ENCODE data around the gene EHMT2.
"Not testable (repeated sequence)": the region's sequence is repeated elsewhere in the genome, so short reads cannot be mapped to it uniquely, and the experiment has no call there.

EHMT2 gene

DNA sequence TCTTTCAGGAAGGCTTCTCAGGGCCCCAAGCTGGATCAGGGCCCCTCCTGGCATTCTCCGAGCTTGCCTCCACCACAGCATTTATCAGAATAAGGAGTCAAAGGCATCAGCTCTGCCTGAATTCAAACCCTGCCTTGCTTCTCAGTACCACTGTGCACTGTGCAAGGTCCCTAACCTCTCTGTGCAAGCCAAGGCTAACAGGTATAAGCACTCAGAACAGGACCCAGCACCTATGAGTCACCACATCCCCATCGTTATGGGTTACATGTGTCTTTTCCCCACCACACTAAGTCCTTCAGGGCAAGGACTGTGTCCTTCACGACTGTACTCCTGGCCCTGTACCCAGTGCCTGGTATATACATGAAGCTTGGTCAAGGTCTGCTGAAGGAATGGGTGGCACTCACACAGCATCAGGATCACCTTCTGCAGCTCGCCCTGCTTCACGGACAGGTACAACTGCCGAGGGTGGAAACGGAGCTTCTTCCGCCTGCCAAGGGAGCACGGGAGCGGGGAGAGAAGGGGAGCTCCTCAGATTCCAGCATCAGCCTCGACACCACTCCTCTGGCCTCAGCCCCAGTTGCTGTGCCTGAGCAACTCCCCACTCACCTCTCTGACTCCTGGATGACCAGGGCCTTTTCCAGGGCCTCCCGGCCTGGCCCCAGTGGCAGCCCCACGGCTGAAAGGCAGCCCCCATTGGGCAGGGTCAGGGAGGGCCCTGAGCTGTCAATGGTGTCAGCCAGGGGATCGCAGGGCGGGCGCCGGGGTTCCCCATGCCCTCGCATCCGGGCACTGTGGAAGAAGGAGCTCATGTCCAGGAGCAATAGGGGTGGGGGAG lies 10.1 kb downstream of the EHMT2 start:
- DNase-seq, result no peak

DNA sequence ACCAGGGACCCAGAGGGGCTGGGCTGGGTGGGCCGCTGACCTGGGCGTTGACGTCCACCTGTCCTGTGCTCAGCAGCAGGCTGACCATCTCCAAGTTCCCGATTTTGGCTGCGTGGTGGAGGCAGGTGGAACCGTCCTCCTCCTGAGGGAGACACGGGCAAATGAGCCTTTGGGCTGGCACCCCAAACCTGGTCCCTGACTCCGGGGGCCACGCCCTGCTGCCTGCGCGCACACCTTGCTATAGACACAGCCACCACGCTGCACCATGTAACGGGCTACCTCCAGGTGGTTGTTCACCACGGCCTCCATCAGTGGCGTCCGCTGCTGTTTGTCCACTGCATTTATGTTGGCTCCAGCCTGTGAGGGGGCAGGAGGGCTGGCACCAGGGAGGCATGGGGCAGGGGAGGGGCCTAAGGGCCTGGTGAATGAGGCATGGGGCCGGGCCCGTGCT lies 10.9 kb downstream of the EHMT2 start:
- no peak for DNase-seq

- DNase-seq, result no peak
Measured at GRCh38 chr6:31884528-31885035, 12.9 kb downstream of the EHMT2 start.

DNA sequence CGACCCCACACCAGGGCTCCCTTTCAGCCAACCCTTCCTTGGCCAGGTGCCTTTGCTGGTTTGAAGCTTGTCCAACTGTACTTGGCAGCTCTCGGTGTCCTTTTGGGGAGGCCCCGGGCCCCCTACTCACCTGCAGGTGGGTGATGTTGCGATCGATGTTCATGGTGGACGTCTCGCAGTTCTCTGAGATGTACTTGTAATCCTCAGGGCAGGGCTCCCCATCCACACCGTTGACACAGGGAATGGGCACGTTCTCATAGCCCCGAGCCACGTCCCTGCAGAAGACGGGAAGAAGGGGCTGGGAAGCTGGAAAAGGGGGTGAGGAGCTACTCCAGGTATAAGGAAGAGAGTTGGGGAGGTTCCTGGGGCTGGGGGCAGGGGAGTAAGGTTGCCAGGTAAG lies 13.8 kb downstream of the EHMT2 start:
- no peak for DNase-seq

DNA sequence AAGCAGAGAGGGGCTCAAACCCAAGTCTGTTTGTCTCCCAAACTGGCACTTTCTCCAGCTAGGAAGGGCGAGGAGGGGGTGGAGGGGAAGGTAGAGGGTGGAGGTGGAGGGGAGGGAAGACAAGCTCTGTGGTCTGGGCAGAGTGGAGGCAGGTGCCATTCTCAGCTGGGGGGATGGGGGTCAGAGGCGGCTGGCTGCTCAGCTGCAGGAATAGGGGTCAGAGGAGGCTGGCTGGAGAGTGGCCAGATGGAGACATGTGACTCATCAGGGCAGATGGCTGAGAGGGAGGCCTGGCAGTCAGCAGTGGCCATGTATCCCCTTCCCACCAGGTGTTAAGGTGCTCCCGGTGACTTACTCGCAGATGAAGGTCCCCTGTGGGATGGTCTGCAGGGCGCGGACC lies 15.2 kb downstream of the EHMT2 start:
- no peak for DNase-seq

- DNase-seq, result no peak
Measured at GRCh38 chr6:31881136-31881859, 16.2 kb downstream of the EHMT2 start.

DNA sequence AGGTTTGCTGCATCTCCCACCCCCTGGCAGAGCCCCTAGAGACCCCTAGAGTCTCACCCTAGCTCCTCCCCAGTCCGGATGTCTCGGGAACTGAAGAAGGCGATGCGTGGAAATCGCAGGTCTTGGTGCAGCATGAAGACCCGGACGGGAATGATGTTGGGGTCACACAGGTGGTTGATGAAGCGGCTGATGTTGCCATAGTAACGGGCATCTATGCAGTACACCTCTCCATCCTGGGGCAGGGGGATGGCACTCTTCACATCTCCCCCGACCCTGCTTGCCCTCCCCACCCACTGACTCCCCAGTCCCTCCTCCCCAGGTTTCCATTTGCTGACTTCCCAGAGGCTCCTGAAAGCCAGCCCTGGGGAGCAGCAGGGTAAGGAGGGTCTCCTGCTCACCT lies 16.9 kb downstream of the EHMT2 start:
- no peak for DNase-seq

- DNase-seq, result no peak
Measured at GRCh38 chr6:31879901-31880300, 17.6 kb downstream of the EHMT2 start.

DNA sequence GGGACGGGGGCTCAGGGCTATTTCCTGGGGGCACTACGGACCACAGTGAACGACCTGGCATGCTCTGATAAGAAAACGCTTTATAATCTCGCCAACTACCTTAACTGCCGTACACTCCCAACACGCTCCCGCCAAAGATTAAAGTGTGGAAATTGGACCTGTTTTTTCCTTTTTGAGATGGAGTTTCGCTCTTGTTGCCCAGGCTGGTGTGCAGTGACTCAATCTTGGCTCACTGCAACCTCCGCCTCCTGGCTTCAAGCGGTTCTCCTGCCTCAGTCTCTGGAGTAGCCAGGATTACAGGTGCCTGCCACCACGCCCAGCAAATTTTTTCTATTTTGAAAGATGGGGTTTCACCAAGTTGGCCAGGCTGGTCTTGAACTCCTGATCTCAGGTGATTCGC lies 18.4 kb downstream of the EHMT2 start:
- no peak for DNase-seq

- no peak for DNase-seq
Measured at GRCh38 chr6:31878726-31879125, 18.8 kb downstream of the EHMT2 start, which contains the start of gene SLC44A4. Gene SLC44A4 (minus strand): TSS chr6:31878997. CDS start chr6:31878980, 17 bp downstream.

DNA sequence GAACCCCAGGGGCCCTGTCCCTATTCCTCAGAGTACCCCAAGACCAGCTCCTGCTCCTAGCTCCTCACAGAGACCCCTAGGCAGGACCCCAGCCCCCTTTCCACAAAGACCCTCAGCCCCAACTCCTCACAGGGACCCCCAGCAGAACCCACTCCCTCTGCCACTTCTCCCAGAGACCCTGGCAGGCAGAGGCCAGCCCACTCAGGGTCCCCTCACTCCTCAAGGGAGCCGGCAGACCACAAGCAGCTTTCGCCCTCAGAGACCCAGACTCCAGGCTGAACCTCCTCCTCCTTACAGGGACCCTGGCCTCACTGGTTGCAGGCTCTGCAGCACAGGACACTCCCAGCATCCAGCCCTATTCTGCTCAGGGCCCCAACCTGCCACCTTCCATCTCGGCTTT lies 19.3 kb downstream of the EHMT2 start:
- DNase-seq, result no peak

GRCh38 chr6:31877651-31878161 lies 19.8 kb downstream of the EHMT2 start:
- no peak for DNase-seq

DNA sequence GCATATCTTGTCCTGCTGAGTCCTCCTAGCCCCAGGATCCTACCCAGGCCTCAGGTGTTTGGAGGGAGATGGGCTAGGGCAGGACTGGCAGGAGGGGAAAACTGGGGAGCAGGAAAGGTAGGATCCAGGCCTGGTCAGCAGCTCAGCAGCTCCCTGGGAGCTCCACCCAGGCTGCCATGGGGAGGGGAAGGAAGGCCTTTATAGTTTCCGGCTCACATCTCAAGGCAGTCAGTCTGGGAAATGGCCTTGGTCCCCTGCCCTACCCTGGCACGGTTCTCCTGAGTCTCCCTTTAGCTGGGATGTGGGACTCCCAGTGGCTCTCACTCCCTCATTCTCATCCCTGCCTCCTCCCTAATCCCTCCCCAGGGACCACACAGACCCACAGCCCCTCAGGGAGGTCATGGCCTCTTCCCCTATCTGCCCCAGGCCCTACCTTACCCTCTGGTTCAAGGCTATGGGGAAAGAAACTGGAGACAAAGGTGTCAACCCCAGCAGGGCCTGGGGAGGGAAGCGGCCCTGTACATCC lies 20.3 kb downstream of the EHMT2 start:
- no peak for DNase-seq

DNA sequence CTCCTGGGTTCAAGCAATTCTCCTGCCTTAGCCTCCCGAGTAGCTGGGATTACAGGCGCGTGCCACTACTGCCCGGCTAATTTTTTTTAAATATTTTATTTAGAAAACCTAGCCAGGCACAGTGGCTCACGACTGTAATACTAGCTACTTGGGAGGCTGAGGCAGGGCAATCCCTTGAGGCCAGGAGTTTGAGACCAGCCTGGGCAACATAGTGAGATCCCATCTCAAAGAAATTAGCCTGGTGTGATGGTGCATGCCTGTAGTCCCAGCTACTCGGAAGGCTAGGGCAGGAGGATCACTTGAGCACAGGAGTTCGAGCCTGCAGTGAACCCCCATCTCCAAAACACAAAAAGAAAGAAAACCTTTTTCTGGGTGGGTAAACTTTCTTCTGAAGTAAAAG lies 21.1 kb downstream of the EHMT2 start:
- DNase-seq, result no peak

- DNase-seq, result no peak
Measured at GRCh38 chr6:31875877-31876276, 21.6 kb downstream of the EHMT2 start.

- DNase-seq, result no peak
Measured at GRCh38 chr6:31874836-31875572, 22.5 kb downstream of the EHMT2 start.

GRCh38 chr6:31874084-31874670 lies 23.3 kb downstream of the EHMT2 start:
- no peak for DNase-seq

GRCh38 chr6:31871046-31871659 lies 26.3 kb downstream of the EHMT2 start:
- DNase-seq, result no peak

- DNase-seq, result no peak
Measured at GRCh38 chr6:31870385-31870921, 27.0 kb downstream of the EHMT2 start.

GRCh38 chr6:31869343-31869742 lies 28.2 kb downstream of the EHMT2 start:
- no peak for DNase-seq

GRCh38 chr6:31868658-31868971 lies 28.9 kb downstream of the EHMT2 start:
- DNase-seq, result not testable (repeated sequence)

All from SIG-M5 (cell line).